ENCODE measurements around the gene HMGCR.
"Not testable (repeated sequence)": the region's sequence is repeated elsewhere in the genome, so short reads cannot be mapped to it uniquely, and the experiment has no call there.

HMGCR gene

DNA sequence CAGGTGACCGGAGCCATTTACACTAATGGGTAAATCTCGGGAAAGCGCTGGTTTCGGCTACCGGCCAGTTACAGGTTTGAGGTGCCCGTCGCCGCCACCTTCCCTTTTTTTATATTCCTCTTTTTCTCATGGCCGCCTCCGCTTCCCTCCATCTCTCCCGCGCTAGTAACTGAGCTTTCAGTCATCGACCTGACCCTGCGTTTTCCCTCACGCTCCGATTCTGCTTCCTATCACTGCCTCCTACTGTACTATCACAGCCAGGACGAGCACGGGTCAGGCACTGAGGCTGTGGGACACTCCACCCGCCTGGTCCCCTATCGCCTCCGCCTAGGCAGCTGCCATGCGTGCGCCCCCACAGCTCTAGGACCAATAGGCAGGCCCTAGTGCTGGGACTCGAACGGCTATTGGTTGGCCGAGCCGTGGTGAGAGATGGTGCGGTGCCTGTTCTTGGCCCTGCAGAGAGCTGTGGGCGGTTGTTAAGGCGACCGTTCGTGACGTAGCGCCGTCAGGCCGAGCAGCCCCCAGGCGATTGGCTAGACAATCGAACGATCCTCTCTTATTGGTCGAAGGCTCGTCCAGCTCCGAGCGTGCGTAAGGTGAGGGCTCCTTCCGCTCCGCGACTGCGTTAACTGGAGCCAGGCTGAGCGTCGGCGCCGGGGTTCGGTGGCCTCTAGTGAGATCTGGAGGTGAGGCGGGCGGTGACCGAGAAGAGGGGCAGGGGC lies at the start of gene HMGCR:
Gene HMGCR, plus strand, starts transcription at position 606 of the 722 bp plus-strand sequence. CDS start 5,386 bp downstream, outside the sequence.
- peak; percentile 100 for DNase-seq (ENCODE audit: low read depth, low spot score)

DNA sequence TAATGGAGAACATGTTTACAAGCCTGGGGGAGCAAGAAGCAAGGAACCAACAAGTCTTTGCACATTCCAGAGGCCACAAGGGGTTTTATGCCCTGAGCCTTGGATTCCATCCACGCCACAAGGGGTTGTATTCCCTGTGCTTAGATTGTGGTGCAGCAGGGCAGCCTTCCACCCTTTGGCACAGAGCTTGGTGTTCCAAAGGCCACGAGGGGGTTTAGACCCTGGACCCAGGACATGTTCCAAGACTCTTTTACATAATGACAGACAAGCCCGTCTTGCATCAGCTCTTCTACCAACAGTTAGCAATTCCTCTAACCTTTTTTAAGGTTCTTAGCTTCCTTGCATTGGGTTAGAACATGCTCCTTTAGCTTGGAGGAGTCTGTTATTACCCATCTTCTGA lies 45.2 kb upstream of the HMGCR start:
- not testable (repeated sequence) for DNase-seq (ENCODE audit: low read depth, low spot score)

GRCh38 chr5:75300084-75300483 lies 36.9 kb upstream of the HMGCR start:
- DNase-seq (ENCODE audit: low read depth, low spot score) = no peak

DNA sequence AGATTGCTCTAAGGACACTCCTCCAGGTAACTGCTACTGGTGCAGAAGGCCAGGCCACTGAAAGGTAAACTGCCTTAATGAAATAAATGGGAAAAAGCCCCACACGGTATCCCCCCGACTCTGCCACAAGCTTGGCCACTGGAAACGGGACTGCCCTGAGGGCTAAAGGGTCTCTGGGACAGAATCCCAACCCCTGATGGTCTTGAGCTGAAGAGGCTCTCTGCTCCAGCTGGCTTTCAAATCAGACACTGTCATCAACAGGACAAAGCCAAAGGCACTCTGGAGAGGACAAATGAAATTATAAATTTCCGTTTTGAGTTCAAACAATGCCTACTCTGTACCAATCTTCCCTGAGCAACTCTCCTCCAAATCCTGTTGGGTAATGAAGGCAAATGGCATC lies 33.6 kb upstream of the HMGCR start:
- no peak for DNase-seq (ENCODE audit: low read depth, low spot score)

GRCh38 chr5:75304486-75304885 lies 32.5 kb upstream of the HMGCR start:
- DNase-seq (ENCODE audit: low read depth, low spot score) = not testable (repeated sequence)

GRCh38 chr5:75306746-75307145 lies 30.3 kb upstream of the HMGCR start:
- no peak for DNase-seq (ENCODE audit: low read depth, low spot score)

DNA sequence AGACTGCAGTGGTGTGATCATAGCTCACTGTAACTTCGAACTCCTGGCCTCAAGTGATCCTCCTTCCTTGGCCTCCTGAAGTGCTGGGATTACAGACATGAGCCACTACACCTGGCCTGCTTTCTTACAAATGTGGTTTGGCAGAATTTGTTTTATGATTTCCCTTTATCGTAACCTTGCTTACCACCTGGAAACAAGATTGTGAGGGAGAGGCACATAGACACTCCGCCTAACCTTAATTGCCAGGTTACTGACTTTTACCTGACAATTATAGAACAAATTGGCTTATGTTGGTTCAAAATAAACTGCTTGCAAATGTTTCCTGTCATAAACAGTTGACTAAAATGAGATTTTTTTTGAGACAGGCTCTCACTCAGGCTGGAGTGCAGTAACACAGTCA lies 26.8 kb upstream of the HMGCR start:
- no peak for DNase-seq (ENCODE audit: low read depth, low spot score)

DNA sequence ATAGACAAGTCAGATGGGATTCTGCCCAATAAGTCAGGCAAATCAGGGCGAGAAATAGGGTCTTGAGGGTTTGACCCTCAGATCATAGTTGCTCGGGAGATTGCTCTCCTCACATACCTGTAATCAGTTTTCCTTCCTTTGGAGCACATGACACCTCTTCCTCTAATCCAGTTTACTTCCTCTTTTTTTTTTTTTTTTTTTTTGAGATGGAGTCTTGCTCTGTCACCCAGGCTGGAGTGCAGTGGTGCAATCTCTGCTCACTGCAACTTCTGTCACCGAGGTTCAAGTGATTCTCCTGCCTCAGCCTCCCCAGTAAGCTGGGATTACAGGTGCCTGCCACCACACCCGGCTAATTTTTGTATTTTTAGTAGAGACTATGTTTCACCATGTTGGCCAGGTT lies 17.9 kb upstream of the HMGCR start:
- not testable (repeated sequence) for DNase-seq (ENCODE audit: low read depth, low spot score)

DNA sequence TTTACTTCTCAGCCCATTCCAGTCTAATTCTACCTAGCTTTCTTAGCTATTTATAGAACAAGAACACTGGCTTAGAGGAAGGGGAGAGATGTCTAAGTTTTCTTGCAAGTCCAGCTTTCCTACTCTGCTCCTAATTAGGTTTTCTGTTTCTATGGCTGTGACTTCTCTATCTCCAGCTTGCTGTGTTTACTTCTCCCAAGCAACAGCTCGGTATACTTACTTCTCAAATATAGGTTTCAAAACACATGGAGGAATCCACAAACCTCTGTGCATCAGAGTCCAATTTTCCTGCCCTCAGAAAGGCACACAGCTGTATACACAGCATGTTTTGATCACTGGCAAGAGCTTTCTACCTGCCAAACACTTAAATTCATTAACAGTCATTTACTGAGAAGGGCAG lies 17.4 kb upstream of the HMGCR start:
- DNase-seq (ENCODE audit: low read depth, low spot score) = no peak

- DNase-seq (ENCODE audit: low read depth, low spot score) = no peak
Observed at GRCh38 chr5:75320371-75320770, 16.6 kb upstream of the HMGCR start.

DNA sequence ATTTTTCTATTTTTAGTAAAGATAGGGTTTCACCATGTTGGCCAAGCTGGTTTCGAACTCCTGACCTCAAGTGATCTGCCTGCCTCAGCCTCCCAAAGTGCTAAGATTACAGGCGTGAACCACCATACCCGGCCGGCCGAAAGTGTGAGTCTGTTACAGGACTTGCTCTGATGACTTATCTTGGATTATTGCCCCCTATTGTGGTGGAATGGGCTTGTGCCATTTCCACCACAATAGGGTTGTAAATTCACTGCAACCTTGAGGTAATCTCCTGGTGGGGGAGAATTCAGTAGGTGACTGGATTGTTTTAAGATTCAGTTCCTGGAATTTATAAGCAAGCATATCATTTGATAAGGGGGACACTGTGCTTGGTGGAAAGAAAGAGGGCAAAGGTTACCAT lies 15.0 kb upstream of the HMGCR start:
- no peak for DNase-seq (ENCODE audit: low read depth, low spot score)

DNA sequence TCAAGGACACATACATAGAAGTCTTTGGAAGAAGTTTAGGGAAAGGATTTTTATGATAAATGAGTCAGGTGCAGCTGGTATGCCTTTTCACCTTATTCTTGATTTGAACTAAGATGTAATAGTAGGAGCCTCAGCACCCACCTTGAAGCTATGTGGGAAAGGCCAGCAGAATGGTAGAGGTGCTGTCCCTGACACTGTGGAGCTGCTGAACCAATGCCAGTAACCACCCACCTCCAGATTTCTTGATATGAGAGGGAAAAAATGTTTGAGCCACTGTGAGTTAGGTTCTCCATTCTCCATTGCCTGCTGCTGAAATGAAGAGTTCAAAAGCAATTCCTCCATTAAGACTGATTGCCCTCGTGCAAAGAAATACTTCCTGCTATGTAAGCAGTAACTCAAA lies 12.2 kb upstream of the HMGCR start:
- no peak for DNase-seq (ENCODE audit: low read depth, low spot score)

GRCh38 chr5:75325242-75325641 lies 11.8 kb upstream of the HMGCR start:
- no peak for DNase-seq (ENCODE audit: low read depth, low spot score)

DNA sequence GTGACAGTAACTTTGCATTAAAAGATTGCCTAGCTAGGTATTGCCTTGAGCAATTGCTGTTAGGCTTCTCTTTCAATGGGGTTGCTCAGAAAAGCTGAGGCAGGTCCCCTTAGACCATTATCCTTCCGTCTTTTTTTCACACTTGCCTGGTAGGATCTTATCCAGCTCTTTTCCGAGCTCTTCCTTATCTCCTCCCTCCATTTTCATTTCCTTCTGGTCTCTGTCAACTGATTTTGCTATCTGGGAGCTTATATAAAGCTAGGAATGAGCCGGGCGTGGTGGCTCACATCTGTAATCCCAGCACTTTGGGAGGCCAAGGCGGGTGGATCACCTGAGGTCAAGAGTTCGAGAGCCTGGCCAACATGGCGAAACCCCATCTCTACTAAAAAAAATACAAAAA lies 6.6 kb upstream of the HMGCR start:
- no peak for DNase-seq (ENCODE audit: low read depth, low spot score)

GRCh38 chr5:75331095-75332090 lies 5.6 kb upstream of the HMGCR start:
- DNase-seq (ENCODE audit: low read depth, low spot score) = no peak

DNA sequence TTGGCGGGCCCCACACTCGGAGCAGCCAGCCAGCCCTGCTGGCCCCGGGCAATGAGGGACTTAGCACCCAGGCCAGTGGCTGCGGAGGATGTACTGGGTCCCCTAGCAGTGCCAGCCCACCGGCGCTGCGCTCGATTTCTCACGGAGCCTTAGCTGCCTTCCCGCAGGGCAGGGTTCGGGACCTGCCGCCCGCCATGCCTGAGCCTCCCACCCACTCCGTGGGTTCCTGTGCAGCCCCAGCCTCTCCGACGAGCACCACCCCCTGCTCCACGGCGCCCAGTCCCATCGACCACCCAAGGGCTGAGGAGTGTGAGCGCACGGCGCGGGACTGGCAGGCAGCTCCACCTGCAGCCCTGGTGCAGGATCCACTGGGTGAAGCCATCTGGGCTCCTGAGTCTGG lies 3.3 kb upstream of the HMGCR start:
- not testable (repeated sequence) for DNase-seq (ENCODE audit: low read depth, low spot score)

GRCh38 chr5:75334413-75334812 lies 2.6 kb upstream of the HMGCR start:
- not testable (repeated sequence) for DNase-seq (ENCODE audit: low read depth, low spot score)

- DNase-seq (ENCODE audit: low read depth, low spot score) = no peak
Observed at GRCh38 chr5:75335486-75335885, 1.5 kb upstream of the HMGCR start.

DNA sequence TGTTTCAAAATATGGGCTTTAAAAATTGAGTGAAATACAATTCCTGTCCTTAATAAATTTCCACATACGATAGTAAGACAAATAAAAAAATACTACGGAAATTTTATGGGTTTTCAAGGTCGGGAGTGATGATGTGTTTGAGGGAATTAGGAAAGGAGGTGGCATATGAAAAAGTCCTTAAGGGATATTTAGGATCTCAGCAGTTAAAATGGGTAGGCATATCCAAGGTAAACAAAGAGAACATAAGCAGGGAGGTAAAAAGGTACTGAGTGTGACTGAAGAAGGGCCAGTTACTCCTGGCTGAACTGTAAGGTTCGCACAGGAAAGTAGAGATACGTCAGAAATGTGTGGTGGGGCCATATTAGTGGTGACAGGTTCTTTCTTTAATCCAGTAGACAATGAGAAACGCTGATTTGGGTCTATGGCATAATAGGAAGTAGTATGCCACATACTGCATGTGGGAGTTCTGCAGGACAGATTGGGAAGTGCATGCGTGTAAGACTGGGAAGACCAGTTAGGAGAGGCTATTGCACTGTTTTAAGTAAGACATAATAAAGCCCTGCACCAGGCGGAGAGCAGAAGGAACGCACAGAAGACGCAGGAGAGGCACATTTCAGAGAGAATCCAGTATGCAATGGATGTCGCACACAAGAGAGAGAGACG lies 937 bp upstream of the HMGCR start:
- peak; percentile 79 for DNase-seq (ENCODE audit: low read depth, low spot score)

DNA sequence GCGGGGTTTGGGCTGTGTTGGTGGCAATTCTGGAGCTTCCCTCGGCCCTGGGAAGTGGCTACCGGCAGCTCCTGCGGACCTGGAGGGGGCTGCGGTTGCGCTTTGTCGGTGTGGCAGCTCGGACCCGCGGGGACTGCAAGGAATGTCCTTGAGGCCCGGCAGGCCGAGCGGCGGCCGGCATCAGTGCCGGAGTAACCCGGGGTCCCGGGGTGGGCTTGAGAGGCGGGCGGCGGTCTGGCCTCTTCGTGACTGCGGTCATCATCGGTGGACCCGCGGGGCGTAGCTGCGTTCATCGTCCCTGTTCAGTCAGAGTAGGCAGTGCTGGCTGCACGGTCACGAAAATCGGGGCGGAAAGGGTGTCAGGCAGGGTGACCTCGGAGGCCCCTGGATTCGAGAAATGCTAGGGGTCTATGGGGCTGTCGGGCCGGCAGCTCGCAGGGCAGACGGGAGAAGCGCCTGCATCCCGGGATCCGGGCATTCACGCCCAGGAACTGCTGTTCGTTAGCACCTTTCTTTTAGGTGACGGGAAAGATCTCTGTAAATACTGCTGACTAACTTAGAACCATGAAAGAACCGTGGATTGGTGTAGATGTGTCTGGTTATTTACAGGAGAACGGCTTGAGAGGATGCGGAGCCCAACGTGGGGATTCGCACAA lies 474 bp downstream of the HMGCR start:
- no peak for DNase-seq (ENCODE audit: low read depth, low spot score)

DNA sequence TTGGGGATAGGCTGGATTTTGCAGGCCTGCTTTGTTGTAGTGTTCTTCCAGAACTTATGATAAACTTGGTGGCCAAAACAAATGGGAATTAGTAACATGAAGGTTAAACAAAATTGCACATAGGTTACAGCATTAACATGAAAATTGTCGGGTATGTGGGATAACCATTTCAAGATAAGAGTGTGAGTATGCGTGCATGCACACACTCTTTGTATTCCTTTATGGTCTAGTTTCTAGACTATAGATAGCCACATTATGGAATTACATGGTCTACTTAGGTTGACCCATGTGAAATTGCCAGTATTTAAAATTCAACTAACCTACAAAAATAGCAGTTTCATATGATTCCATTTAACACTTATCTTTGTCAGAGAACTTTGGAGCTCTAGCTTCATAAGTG lies 1.4 kb downstream of the HMGCR start:
- no peak for DNase-seq (ENCODE audit: low read depth, low spot score)
